Thoracic aorta (tissue), 2 donors: ENCODE results near the gene LIMS3. TPM values are rescaled to one million over a fixed set of nuclear protein-coding genes. Genes with fewer than 3 reads are reported as not detected.
"Not testable (repeated sequence)": the region's sequence is repeated elsewhere in the genome, so short reads cannot be mapped to it uniquely, and the experiment has no call there.

Experiments
- ATAC-seq: fragments of 150-250 bp; one replicate; pipeline ENCODE4 v1.8.0; 2017; ENCODE audit warnings: low read depth; ENCODE audit not compliant: insufficient number of reproducible peaks, low FRiP score
- DNase-seq: peaks from one replicate; pipeline ENCODE4 v3.0.0-alpha.2; 2020; ENCODE audit warnings: low spot score
- H3K27ac ChIP-seq, 2 donors: fragments of 200-600 bp; sonication (generic); 1 replicate in 1 of 2; 2 replicates in 1 of 2; pipeline ENCODE4 v1.5.1; 2016; ENCODE audit warnings: mild to moderate bottlenecking in 2 of 2, moderate library complexity in 2 of 2
- H3K27me3 ChIP-seq: fragments of 200-600 bp; sonication (generic); replicated peaks from 2 replicates; pipeline ENCODE4 v1.6.0; 2016; ENCODE audit warnings: mild to moderate bottlenecking; ENCODE audit not compliant: insufficient read depth
- H3K36me3 ChIP-seq: fragments of 200-600 bp; sonication (generic); one replicate; pipeline ENCODE4 v1.5.1; 2016
- H3K4me1 ChIP-seq, 2 donors: fragments of 200-600 bp; sonication (generic); 1 replicate in 1 of 2; 2 replicates in 1 of 2; pipeline versions ENCODE4 v1.5.1 to v1.6.0; 2016; ENCODE audit warnings: low read depth in 2 of 2, mild to moderate bottlenecking in 1 of 2; ENCODE audit not compliant: control insufficient read depth in 1 of 2
- H3K4me3 ChIP-seq: fragments of 200-600 bp; sonication (generic); 2 replicates; pipeline ENCODE4 v1.5.1; 2016; ENCODE audit warnings: mild to moderate bottlenecking
- H3K9me3 ChIP-seq: fragments of 200-600 bp; sonication (generic); 2 replicates; pipeline ENCODE4 v1.5.1; 2016
- total RNA-seq, 2 donors: library from RNA; depleted of rRNA; stranded (reverse); fragments of >200 nt; gene quantifications; one replicate each; pipeline versions ENCODE4 v1.1.0 to v1.2.3, GENCODE V29; 2016

The LIMS3 gene
- 10 to 100 TPM; 16.3 to 43.6 TPM for total RNA-seq

GRCh38 chr2:109898462-109899336 lies at the start of gene LIMS3:
LIMS3 (plus strand) TSS chr2:109898688; CDS start chr2:109898729, 41 bp downstream.
- not testable (repeated sequence) for H3K9me3 ChIP-seq, H3K27me3 ChIP-seq, H3K4me3 ChIP-seq, H3K27ac ChIP-seq, DNase-seq, H3K4me1 ChIP-seq, H3K36me3 ChIP-seq
- peak; percentile 84 for ATAC-seq

- not testable (repeated sequence) for H3K36me3 ChIP-seq, H3K27me3 ChIP-seq, ATAC-seq, DNase-seq, H3K4me1 ChIP-seq, H3K27ac ChIP-seq, H3K9me3 ChIP-seq, H3K4me3 ChIP-seq
These were observed 27.2 kb upstream of the LIMS3 start for GRCh38 chr2:109871129-109871751.

- not testable (repeated sequence) for H3K36me3 ChIP-seq, H3K4me3 ChIP-seq, H3K4me1 ChIP-seq, H3K9me3 ChIP-seq, H3K27me3 ChIP-seq, DNase-seq, H3K27ac ChIP-seq, ATAC-seq
These were observed 21.9 kb upstream of the LIMS3 start for GRCh38 chr2:109876625-109877024.

GRCh38 chr2:109882112-109882511 lies 16.4 kb upstream of the LIMS3 start:
- DNase-seq, ATAC-seq, H3K27me3 ChIP-seq, H3K36me3 ChIP-seq, H3K9me3 ChIP-seq, H3K4me3 ChIP-seq, H3K4me1 ChIP-seq, H3K27ac ChIP-seq: not testable (repeated sequence)

- ATAC-seq, H3K36me3 ChIP-seq, H3K4me3 ChIP-seq, H3K27ac ChIP-seq, H3K4me1 ChIP-seq, H3K9me3 ChIP-seq, DNase-seq, H3K27me3 ChIP-seq: not testable (repeated sequence)
These were observed 10.1 kb upstream of the LIMS3 start for GRCh38 chr2:109888414-109888813.

- H3K9me3 ChIP-seq, H3K36me3 ChIP-seq, H3K4me3 ChIP-seq, H3K27me3 ChIP-seq, DNase-seq, H3K27ac ChIP-seq, H3K4me1 ChIP-seq: not testable (repeated sequence)
- peak; percentile 73 for ATAC-seq
These were observed 8.6 kb upstream of the LIMS3 start for GRCh38 chr2:109889909-109890308.

GRCh38 chr2:109891024-109891423 lies 7.5 kb upstream of the LIMS3 start:
- not testable (repeated sequence) for H3K27ac ChIP-seq, H3K4me1 ChIP-seq, H3K36me3 ChIP-seq, ATAC-seq, H3K4me3 ChIP-seq, H3K9me3 ChIP-seq, H3K27me3 ChIP-seq, DNase-seq

- ATAC-seq, H3K4me1 ChIP-seq, H3K36me3 ChIP-seq, H3K4me3 ChIP-seq, H3K27me3 ChIP-seq, DNase-seq, H3K9me3 ChIP-seq, H3K27ac ChIP-seq: not testable (repeated sequence)
These were observed 4.8 kb upstream of the LIMS3 start for GRCh38 chr2:109893736-109894135.

- not testable (repeated sequence) for H3K4me3 ChIP-seq, H3K4me1 ChIP-seq, ATAC-seq
These were observed 4.3 kb upstream of the LIMS3 start for GRCh38 chr2:109894141-109894540.

GRCh38 chr2:109895090-109895869 lies 3.2 kb upstream of the LIMS3 start:
- ATAC-seq, H3K4me3 ChIP-seq, H3K36me3 ChIP-seq, H3K27ac ChIP-seq, H3K4me1 ChIP-seq, H3K27me3 ChIP-seq, H3K9me3 ChIP-seq, DNase-seq: not testable (repeated sequence)

More at GRCh38 chr2:109894141-109894540, 4.3 kb upstream of the LIMS3 start:
- DNase-seq, H3K9me3 ChIP-seq, H3K27me3 ChIP-seq, H3K27ac ChIP-seq, H3K36me3 ChIP-seq: not testable (repeated sequence)

- not testable (repeated sequence) for H3K9me3 ChIP-seq, H3K27me3 ChIP-seq, H3K4me1 ChIP-seq, H3K36me3 ChIP-seq, H3K27ac ChIP-seq, DNase-seq, H3K4me3 ChIP-seq
- peak; percentile 57 for ATAC-seq
These were observed 2.3 kb upstream of the LIMS3 start for GRCh38 chr2:109896212-109896611.
